NCI-H2107 treated with DMSO at 0.1 percent for 48 hours (cell line): ENCODE results near the gene EXOSC7.
"Not testable (repeated sequence)": the region's sequence is repeated elsewhere in the genome, so short reads cannot be mapped to it uniquely, and the experiment has no call there.

Source experiments
- DNase-seq: peaks from one replicate; lab custom pipeline; 2025; ENCODE audit not compliant: unreplicated experiment; lab: John Stamatoyannopoulos, UW

The EXOSC7 gene

GRCh38 chr3:45053805-45054195 is 77.8 kb downstream of the EXOSC7 start:
- not testable (repeated sequence) for DNase-seq

GRCh38 chr3:45054196-45054857 is 78.3 kb downstream of the EXOSC7 start:
- DNase-seq = no peak

GRCh38 chr3:45055032-45055410 is 79.0 kb downstream of the EXOSC7 start:
- DNase-seq = no peak

- no peak for DNase-seq
Observed at GRCh38 chr3:45055411-45056143, 79.5 kb downstream of the EXOSC7 start.

- DNase-seq = no peak
Observed at GRCh38 chr3:45056608-45057301, 80.7 kb downstream of the EXOSC7 start.

GRCh38 chr3:45057557-45057956 is 81.5 kb downstream of the EXOSC7 start:
- DNase-seq = no peak

- no peak for DNase-seq
Observed at GRCh38 chr3:45059132-45059531, 83.1 kb downstream of the EXOSC7 start.

GRCh38 chr3:45060165-45060892 is 84.3 kb downstream of the EXOSC7 start:
- DNase-seq = no peak
